ENCODE data around the gene AP3B1.
"Not testable (repeated sequence)": the region's sequence is repeated elsewhere in the genome, so short reads cannot be mapped to it uniquely, and the experiment has no call there.

The AP3B1 gene

DNA sequence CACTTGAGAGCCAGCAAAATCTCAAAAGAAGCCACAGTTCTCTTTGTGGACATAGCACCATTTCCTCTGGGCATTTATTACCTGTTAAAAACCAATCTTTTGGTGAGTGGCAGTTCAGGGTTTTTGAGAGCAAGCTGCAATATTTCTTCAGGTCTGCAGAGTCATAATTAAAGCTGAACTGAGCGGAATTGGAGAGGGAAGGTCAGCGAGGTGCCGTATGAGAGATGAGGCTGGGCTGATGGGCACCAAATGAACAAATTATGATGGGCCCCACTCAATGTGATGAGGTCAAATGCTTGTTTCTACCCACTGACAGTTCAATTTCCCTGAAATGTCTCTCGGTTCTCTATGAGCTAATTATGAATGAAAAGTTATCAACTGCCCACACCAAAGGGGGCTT lies 231.9 kb downstream of the AP3B1 start:
- H3K4me3 ChIP-seq (ENCODE audit: low read depth, low read length) = no peak overlapping the region
- TF ChIP-seq, protein P1, sequence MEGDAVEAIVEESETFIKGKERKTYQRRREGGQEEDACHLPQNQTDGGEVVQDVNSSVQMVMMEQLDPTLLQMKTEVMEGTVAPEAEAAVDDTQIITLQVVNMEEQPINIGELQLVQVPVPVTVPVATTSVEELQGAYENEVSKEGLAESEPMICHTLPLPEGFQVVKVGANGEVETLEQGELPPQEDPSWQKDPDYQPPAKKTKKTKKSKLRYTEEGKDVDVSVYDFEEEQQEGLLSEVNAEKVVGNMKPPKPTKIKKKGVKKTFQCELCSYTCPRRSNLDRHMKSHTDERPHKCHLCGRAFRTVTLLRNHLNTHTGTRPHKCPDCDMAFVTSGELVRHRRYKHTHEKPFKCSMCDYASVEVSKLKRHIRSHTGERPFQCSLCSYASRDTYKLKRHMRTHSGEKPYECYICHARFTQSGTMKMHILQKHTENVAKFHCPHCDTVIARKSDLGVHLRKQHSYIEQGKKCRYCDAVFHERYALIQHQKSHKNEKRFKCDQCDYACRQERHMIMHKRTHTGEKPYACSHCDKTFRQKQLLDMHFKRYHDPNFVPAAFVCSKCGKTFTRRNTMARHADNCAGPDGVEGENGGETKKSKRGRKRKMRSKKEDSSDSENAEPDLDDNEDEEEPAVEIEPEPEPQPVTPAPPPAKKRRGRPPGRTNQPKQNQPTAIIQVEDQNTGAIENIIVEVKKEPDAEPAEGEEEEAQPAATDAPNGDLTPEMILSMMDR (IDR thresholded peaks at IDR 0.05; ENCODE audit: low read depth, low read length) = no peak

- no peak overlapping the region for H3K4me3 ChIP-seq (ENCODE audit: low read depth, low read length)
- TF ChIP-seq, protein P1 (IDR thresholded peaks at IDR 0.05; ENCODE audit: low read depth, low read length) = no peak
Observed at GRCh38 chr5:78060421-78060820, 234.1 kb downstream of the AP3B1 start.

- TF ChIP-seq, protein P1 (IDR thresholded peaks at IDR 0.05; ENCODE audit: low read depth, low read length) = no peak
Observed at GRCh38 chr5:78058625-78059024, 235.9 kb downstream of the AP3B1 start.

GRCh38 chr5:78056901-78057514 lies 237.5 kb downstream of the AP3B1 start:
- TF ChIP-seq, protein P1 (IDR thresholded peaks at IDR 0.05; ENCODE audit: low read depth, low read length) = no peak
- H3K4me3 ChIP-seq (ENCODE audit: low read depth, low read length) = no peak overlapping the region

More at GRCh38 chr5:78058625-78059024, 235.9 kb downstream of the AP3B1 start:
- H3K4me3 ChIP-seq (ENCODE audit: low read depth, low read length) = no peak overlapping the region

GRCh38 chr5:78056053-78056452 lies 238.4 kb downstream of the AP3B1 start:
- H3K4me3 ChIP-seq (ENCODE audit: low read depth, low read length) = no peak overlapping the region
- TF ChIP-seq, protein P1 (IDR thresholded peaks at IDR 0.05; ENCODE audit: low read depth, low read length) = no peak

- TF ChIP-seq, protein P1 (IDR thresholded peaks at IDR 0.05; ENCODE audit: low read depth, low read length) = no peak
- no peak overlapping the region for H3K4me3 ChIP-seq (ENCODE audit: low read depth, low read length)
Observed at GRCh38 chr5:78050888-78051287, 243.6 kb downstream of the AP3B1 start.

DNA sequence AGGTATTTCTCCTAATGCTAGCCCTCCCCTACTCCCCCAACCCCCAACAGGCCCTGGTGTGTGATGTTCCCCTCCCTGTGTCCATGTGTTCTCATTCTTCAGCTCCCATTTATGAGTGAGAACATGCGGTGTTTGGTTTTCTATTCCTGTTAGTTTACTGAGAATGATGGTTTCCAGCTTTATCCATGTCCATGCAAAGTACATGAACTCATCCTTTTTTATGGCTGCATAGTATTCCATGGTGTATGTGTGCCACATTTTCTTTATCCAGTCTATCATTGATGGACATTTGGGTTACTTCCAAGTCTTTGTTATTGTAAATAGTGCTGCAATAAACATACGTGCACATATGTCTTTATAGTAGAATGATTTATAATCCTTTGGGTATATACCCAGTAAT lies 247.7 kb downstream of the AP3B1 start:
- H3K4me3 ChIP-seq (ENCODE audit: low read depth, low read length) = not testable (repeated sequence)

- TF ChIP-seq, protein P1 (IDR thresholded peaks at IDR 0.05; ENCODE audit: low read depth, low read length) = no peak
- H3K4me3 ChIP-seq (ENCODE audit: low read depth, low read length) = no peak overlapping the region
Observed at GRCh38 chr5:78046006-78046405, 248.5 kb downstream of the AP3B1 start.
